T1000 (cell line): ENCODE results near the gene KIF16B.
"Not testable (repeated sequence)": the region's sequence is repeated elsewhere in the genome, so short reads cannot be mapped to it uniquely, and the experiment has no call there.

Experiments used
- DNase-seq: peaks from one replicate; lab custom pipeline; 2025; ENCODE audit warnings: mixed read lengths; lab: John Stamatoyannopoulos, UW

KIF16B gene

GRCh38 chr20:16519673-16520072 is 53.6 kb downstream of the KIF16B start:
- not testable (repeated sequence) for DNase-seq

DNA sequence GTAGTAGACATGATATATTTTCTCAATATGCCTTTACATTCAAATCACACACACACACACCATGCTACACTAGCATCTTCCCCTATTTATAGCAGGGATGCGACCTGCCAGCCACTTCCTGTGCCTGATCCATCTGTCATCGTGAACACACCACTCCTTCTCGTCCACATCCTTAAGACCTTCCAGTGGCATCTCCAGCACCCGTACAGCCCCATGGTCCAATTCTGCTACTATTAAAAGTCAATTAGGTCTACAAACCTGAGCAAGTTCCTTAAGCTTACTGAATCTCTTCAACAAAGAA is 54.5 kb downstream of the KIF16B start:
- DNase-seq, result no peak

GRCh38 chr20:16517946-16518783 is 55.1 kb downstream of the KIF16B start:
- no peak for DNase-seq

DNA sequence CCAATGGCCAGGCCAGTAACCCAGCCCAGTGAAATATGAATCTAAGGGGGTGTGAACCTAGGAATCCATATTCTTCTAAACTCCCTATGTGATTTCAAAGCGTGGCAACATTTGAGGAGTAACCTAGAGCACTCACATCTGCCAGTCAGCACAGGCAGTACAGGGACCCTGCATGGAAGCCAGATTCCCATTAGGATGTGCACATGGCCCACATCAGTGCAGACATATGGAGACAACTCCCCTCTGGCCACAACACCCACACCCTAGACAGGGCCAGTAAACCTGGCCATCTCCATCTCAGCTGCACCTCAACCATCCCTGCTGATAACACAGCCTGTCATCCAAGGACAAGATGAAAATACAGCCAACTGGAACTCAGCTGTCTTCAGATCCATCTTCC is 56.5 kb downstream of the KIF16B start:
- no peak for DNase-seq

DNA sequence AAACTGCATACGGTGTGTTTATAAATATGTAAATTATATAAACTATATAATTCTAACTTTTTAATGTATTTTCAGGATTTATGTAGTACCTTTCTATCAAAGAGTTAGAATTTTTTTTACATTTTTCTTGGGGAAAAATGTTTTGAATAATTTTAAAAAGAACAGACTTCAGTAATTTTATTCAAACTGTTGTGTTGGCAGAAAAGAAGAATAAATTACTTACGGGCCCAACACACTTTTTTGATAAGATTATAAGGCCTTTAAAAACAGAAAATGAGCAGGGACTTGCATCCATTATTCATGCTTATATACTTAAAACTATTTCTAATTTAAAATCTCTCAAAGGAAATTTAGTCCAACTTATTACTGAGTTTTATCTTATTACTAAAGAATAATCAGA is 58.2 kb downstream of the KIF16B start:
- no peak for DNase-seq

DNA sequence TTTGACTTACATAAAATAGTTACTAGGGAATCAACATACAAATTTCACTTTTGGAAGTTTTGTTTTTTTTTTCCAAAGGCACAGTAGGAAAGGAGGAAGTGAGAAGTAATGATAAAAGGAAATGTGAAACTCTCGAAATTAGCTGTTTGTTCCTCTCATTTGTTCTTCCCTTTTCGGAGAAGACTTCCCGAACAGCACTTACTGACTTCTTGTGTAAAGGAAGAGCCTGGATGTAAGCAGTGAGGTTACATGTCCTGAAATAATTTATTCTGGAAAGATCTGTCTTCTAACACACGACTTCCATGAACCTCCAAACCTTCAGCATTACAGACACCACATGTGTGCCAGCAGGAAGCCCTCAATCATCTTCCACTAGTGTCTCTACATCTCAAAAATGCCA is 59.1 kb downstream of the KIF16B start:
- no peak for DNase-seq

DNA sequence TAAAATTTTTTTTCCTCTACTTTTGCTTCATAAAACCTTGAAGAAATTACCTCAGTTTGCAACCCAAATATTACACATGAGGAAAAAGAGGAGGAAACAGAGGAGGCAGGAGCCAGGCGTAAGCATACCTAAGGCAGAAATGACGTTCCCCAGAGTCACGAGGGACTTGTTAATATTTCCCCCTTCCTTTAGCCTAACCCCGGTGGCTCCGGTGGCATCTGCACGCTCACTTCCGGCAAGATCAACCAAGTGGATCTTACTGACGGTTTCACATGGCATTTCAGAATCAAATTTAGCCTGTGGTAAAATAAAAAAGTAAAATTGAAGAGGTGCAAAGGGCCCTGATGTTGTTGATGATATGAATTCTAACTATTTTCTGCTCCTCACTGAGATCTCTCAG is 67.4 kb downstream of the KIF16B start:
- DNase-seq, result no peak

DNA sequence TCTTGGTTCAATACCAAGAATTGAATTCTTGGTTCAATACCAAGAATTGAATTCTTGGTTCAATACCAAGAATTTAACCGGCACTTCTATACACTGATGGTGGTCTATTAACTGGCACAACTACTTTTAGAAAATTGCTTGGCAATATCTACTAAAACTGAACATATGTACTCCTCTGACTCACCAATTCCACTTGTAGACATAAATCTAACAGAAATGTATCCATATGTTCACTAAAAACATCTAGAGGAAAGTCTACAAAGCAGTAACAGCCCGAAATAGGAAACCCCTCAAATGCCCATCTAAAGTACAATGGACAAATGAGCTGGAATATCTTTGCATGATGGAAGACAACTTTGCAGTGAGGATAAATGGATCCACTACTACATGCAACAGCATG is 71.9 kb downstream of the KIF16B start:
- no peak for DNase-seq

GRCh38 chr20:16500197-16500596 is 73.1 kb downstream of the KIF16B start:
- no peak for DNase-seq

DNA sequence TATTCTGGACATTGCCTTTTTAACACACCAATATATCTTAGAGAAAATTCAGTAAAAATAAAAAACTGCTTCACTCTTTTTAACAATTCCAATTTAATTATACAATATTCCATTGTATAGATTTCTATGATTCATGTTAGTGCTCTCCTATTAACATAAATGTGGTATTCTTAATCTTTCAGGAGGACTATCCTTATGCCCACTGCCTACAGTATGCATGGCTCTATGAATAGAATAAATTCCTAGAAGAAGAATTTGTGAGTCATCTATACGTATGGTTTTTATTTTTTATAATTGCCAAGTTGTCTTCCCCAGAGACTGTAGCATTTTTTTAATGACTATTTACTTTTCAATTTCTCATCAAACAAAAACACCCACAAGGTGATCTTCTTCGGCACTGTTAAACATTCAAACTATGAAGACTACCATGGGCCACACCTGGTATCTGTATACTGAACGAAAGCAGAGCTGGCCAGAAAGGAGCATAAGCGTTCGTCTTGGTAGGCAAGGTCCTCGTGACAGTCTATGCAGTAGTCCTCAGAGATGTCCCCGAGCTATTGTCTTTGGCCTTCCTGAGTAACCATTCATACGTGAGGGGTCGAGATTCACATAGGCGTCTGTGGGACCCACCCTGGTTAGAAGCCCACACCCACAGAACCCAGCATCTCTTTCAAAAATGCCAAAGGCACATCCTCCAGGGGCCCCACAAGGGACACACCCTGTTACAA is 74.6 kb downstream of the KIF16B start:
- DNase-seq, result no peak

DNA sequence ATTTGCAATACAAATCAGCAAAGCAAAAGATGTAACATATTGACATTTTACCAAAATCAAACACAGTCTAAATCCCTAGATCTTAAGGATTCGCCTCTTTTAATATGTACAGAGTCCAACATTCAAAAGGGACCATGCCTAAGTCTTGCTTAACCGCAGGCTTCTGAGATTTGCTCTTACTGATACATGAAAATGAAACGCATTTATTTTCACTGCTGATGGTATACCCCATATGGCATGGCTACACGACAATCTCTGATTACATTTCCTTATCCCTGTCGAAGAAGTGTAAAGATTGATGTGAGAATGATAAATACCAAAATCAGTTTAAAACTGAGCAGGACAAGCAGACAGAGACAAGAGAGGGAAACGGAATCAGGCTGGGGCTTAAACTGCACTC is 75.4 kb downstream of the KIF16B start:
- DNase-seq, result no peak

DNA sequence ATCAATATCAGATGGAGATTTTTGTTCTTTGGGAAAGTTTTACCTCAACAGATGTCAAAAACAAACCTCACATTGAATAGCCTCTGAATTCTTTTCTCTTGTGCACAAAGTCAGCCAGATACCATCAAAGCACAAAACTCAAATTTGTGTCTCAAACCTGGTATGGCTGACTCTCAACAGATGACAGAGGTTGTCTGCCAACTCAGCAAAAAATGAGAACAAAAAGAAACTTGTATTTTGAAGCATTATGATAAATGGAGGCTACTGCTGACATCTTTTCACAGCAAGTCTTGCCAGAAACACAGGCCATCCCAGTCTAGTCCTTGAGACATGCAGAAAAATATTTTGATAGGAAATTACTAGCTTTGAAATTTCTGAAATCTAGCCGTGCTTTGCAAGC is 79.8 kb downstream of the KIF16B start:
- no peak for DNase-seq

DNA sequence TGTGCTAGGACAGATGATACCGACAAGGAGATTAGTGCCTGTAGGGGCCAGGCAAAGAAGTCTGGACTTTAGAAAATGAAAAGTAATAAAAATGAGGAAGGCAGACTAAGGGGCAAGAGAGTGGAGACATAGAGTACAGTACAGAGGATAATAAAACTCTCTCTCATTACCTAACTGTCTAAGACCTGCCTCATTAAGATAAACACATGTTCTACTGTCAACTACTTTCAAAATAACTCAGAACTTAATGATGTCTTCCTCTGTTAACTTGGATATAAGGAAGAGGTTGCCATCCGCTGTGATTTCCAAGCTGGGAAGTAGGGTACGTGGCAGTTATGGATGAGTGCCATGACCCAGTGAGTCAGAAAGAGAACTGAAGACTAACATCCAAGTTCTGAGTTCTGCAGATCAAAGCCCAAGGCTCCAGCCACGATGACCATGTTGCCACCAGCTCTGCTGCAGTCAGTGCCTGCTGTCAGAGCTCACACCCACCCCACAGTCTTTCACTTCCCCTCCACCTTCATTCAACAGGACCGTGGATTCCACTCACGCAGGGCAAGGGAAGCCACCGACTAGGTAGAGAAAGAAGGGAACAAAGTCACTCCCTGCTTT is 81.8 kb downstream of the KIF16B start:
- DNase-seq, result no peak

GRCh38 chr20:16490696-16491095 is 82.6 kb downstream of the KIF16B start:
- DNase-seq, result no peak

DNA sequence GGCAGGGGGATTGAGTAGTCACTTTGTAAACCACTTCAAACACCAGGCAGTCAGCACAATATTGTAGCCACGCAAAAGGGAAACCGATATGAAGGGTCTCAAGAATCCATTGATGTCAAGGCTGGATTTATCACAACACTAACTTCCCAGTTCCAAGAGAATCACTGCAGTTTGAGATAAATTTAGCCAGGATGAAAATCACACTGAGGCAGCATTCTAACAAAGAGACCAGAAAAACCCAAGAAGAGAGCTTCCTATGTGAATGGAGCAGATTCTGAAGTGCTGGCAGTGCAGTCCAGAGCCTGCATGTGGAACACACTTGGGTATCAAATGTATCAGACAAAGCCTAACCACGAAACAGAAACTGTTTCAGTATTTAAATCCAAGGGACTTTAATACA is 84.6 kb downstream of the KIF16B start:
- no peak for DNase-seq

GRCh38 chr20:16488086-16488485 is 85.2 kb downstream of the KIF16B start:
- no peak for DNase-seq

DNA sequence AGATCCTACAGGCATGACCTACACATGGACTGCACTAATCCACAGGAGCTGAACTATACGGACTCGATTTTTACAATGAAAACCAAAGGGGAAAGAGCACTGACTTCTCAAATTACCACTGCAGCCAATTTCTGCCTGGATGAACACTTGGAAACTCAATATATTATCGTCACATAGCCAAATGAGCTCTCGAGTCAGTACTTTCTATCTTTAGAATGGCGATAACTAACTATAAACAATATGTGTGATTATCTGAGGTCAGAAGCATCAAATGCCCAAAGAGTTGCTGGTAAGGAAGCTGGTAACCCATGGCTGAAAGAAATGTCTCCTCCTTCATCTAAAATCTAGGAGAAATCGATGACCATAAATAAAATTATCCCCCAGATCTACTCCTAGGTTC is 86.7 kb downstream of the KIF16B start:
- no peak for DNase-seq

- DNase-seq, result no peak
Observed at GRCh38 chr20:16485401-16485800, 87.8 kb downstream of the KIF16B start.

DNA sequence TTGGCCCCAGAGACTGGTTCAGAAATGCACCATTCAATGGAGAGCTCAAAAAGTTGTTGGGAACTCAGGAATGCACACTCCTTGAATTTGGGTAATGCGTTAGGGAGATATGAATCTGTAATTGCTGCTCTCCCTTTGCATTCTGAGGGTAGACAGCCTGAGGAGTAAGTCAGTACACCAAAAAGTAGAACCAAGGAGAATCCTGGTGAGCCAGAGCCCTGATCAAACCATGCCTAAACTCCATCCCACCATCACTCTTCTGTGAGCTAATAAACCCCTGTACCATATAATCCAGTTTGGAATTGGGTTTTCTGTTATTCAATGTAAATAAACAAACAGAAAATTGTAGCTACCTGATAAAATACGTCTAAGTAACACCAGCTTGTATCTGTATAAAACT is 90.2 kb downstream of the KIF16B start:
- no peak for DNase-seq

DNA sequence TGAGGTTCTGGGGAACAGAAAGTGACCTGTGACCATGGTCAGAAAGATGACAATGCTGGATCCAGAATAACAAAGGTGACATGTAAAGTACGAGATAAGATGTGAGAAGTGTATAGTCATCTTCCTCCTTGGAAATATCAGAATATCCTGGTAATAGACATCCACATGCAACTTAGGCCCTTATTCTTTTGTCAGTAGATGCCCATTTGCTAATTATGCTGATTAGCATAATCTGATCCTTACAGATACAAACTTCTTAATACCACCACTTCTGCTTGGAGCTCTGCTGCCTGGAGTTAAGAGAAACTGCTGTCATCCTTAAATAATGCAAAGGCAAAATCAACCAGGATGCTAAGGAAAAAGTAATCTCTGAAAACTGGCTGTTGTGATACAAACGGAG is 91.3 kb downstream of the KIF16B start:
- no peak for DNase-seq

DNA sequence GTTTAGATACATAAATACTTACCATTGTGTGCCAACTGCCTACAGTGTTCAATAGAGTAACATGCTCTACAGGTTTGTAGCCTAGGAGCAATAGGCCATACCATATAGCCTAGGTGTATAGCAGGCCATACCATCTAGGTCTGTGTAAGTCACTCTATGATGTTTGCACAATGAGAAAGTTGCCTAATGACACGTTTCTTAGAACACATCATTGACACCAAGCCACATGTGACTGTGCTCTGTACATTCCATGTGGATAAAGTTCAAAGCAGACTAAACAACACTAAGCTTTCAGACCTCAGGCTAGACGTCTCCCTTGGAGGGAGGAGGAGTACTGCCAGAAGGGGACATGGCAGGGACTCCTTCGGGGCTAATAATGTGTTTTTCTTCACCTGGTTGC is 93.6 kb downstream of the KIF16B start:
- DNase-seq, result no peak

GRCh38 chr20:16477632-16478031 is 95.6 kb downstream of the KIF16B start:
- no peak for DNase-seq

DNA sequence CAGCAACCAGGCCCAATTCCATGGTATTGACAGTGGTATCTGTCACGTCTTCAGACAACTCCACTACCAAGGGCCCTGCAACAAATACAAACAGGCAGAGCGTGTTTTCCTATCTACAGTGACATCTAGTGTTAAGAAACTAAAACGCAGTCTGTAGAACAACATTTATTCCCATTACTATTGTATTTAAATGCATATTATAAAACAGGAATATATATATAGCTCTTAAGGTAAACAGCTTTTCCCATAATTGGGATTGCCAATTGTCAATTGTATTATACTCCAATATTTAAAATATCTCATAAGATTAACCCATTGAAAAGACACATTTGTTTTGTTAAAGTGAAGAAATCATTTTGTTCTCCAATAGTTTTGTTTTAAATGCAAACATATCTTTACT is 97.2 kb downstream of the KIF16B start:
- no peak for DNase-seq
